ENCODE data around the gene MITF.
"Not testable (repeated sequence)": the region's sequence is repeated elsewhere in the genome, so short reads cannot be mapped to it uniquely, and the experiment has no call there.

MITF gene

DNA sequence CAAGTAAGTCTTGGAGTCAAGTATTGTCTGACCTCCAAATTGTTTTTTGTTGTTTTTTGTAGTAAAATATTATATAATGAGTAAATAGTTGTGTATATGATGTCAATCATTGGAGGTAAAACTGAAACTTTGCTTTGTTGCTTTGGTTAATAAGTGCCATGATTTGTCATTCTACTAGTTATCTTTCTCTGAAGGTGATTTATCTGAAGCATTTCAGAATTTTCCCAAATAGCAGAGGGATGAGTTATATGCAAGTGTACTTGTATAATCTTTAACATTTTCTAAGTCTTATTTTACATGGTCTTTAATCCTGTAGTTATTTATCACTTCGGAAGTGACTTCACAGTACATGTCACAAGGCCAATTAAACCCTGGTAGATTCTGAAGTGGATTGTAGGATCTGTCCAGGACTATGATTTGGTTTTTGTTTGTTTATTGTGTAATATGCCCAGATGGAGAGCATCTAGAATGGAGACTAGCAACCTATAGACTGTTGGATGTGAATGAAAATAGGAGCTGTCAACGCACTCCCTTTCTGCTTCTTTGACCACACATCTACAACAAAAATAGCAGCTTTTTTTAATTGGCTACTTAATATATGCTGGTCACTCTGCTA is 167.2 kb downstream of the MITF start:
- DNase-seq (no peak), ATAC-seq (no peak)
- Mint-ChIP-seq H3K4me3 (no peak overlapping the region), H3K27me3 (no peaks in the 10 kb centered on the region), H3K27ac (no peak overlapping the region), H3K9me3 (peaks cover 4 to 7% of the 10 kb centered on the region in 2 donors), H3K4me1 (no peaks in the 10 kb centered on the region)

DNA sequence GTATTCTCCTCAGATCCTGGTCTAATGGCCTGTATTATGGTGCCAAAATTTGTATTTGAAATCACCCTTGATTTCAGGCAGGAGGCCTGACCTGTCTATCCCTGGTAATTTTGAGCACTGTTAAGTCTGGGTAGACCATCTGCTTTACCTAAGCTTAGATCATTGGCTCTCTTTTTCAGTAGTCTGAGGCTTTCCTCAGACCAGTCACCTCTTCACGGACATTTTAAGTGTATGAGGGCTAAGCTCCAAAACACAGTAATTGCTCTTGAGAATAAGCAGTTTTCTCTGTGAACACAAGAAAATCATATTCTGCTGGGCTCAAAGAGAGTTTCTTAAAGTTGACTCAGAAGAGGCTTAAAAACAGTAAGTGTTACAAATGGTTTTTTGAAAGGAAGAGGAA is 168.3 kb downstream of the MITF start:
- H3K4me3 Mint-ChIP-seq = no peak overlapping the region
- no peak overlapping the region for H3K27ac Mint-ChIP-seq

DNA sequence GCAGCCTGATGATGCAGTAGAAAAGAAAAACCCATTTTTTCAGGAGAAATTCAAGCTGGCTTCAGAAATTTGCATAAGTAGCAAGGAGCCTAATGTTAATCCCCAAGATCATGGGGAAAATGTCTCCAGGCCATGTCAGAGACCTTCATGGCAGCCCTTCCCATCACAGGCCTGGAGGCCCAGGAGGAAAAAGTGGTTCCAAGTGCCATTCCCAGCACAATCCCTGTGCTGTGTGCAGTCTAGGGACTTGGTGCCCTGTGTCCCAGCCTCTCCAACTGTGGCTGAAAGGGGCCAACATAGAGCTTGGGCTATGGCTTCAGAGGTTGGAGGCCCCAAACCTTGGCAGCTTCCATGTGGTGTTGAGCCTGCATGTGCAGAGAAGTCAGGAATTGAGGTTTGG is 170.6 kb downstream of the MITF start:
- not testable (repeated sequence) for DNase-seq, H3K4me1 Mint-ChIP-seq, ATAC-seq, H3K4me3 Mint-ChIP-seq, H3K27me3 Mint-ChIP-seq, H3K27ac Mint-ChIP-seq, H3K9me3 Mint-ChIP-seq

More for the DNA sequence above, 168.3 kb downstream of the MITF start:
- peaks cover 4 to 7% of the 10 kb centered on the region in 2 donors for H3K9me3 Mint-ChIP-seq
- DNase-seq (no peak), ATAC-seq (no peak)
- no peaks in the 10 kb centered on the region for H3K4me1 Mint-ChIP-seq
- no peaks in the 10 kb centered on the region for H3K27me3 Mint-ChIP-seq

DNA sequence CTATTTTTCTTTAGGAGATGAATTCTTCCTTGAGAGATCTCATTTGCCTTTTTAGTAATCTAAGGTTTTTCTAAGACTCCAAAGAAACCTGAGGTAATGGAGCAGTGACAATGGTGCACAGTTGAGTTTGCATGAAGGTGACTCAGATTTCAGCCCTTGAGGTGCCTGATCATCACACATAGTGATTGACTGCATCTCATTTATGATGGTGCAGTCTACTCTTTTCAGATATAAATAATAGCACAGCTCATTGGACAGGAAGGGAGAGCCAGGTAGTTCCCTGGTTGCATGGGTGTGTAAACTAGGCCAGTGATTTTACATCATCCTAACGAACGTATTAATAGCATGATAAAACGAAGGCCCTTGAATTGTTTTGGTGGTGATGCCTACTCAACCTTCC is 174.2 kb downstream of the MITF start:
- H3K27me3 Mint-ChIP-seq = no peaks in the 10 kb centered on the region
- H3K4me3 Mint-ChIP-seq = no peak overlapping the region
- DNase-seq (no peak), ATAC-seq (no peak)
- peaks cover 7 to 9% of the 10 kb centered on the region in 2 donors for H3K9me3 Mint-ChIP-seq
- no peak overlapping the region for H3K27ac Mint-ChIP-seq
- no peaks in the 10 kb centered on the region for H3K4me1 Mint-ChIP-seq

DNA sequence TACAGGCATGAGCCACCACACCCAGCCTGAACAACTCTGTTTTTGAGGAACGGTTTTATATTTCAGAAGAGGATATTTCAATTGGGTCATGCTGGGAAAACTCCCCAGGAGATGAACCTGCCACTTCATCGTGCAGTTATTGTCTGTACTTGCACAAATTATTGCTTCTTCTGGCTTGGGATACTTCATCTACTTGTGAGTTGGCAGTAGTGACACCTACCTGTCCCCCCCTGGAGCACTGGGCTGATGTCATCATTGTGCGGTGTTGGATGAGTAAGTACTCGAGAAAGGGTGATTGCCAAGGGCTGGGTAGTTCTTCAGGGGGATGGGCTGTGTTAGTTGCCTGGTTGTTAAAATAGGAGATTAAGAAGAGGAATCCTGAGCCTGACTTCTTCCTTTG is 175.1 kb downstream of the MITF start:
- no peak for DNase-seq
- Mint-ChIP-seq H3K27me3 (no peaks in the 10 kb centered on the region), H3K4me1 (no peaks in the 10 kb centered on the region), H3K9me3 (peaks cover 2 to 9% of the 10 kb centered on the region in 2 donors), H3K4me3 (no peak overlapping the region), H3K27ac (no peak overlapping the region)
- no peak for ATAC-seq

DNA sequence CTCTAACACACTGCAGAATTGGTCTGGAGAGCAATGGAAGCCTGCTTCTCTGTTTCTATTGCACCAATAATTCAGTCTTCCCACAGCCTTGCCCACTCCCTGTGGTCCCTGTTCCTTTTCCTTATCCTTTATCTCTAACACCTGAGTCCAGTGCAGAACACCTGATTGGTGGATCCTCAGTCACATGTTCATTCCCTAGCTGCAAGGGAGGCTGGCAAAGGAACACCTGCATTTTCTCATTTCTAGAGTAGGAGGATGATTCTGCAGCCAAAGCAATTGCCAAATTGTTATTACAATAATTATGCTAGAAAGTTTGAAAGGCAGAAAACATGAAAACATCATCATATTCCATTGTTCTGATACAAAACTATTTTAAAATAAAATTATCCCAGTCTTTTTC is 176.5 kb downstream of the MITF start:
- Mint-ChIP-seq H3K27me3 (peaks cover 7% of the 10 kb centered on the region), H3K4me3 (no peak overlapping the region), H3K9me3 (peaks cover 0 to 9% of the 10 kb centered on the region in 2 donors), H3K27ac (no peak overlapping the region), H3K4me1 (no peaks in the 10 kb centered on the region)
- DNase-seq = no peak
- ATAC-seq = no peak

DNA sequence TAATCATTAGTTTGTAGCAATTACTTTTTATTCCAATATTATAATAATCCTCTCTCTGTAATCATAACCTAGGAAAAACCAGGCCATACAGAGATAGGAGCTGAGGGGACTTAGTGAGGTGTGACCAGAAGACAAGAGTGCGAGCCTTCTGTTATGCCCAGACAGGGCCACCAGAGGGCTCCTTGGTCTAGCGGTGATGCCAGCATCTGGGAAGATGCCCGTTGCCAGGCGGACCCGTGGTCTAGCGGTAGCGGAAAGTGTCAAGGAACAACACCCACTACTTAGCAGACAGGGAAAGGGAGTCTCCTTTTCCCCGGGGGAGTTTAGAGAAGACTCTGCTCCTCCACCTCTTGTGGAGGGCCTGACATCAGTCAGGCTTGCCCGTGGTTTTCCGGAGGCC is 180.7 kb downstream of the MITF start:
- not testable (repeated sequence) for ATAC-seq, H3K4me1 Mint-ChIP-seq, DNase-seq, H3K4me3 Mint-ChIP-seq, H3K9me3 Mint-ChIP-seq, H3K27ac Mint-ChIP-seq
- H3K27me3 Mint-ChIP-seq = peaks cover 11% of the 10 kb centered on the region

DNA sequence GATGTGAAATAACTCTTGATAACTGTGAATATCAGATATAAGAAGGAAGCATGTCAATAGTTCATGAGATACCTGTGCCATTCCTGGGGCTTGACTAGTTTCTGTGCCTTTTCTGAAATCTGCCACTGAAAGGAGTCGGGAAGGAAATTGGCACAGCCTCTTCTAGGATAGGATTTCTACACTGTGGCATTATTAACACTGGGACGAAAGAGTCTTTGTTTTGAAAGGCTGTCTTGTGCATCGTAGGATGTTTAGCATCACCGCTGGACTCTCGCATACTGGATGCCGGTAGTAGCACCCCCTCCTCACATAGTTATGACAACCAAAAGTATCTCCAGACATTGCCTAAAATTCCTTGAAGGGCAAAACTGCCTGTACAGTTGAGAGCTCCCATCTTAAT is 182.4 kb downstream of the MITF start:
- Mint-ChIP-seq H3K4me3 (no peak overlapping the region), H3K27me3 (peaks cover 11% of the 10 kb centered on the region), H3K4me1 (no peaks in the 10 kb centered on the region), H3K27ac (no peak overlapping the region), H3K9me3 (no peaks in the 10 kb centered on the region)
- DNase-seq (no peak), ATAC-seq (no peak)

DNA sequence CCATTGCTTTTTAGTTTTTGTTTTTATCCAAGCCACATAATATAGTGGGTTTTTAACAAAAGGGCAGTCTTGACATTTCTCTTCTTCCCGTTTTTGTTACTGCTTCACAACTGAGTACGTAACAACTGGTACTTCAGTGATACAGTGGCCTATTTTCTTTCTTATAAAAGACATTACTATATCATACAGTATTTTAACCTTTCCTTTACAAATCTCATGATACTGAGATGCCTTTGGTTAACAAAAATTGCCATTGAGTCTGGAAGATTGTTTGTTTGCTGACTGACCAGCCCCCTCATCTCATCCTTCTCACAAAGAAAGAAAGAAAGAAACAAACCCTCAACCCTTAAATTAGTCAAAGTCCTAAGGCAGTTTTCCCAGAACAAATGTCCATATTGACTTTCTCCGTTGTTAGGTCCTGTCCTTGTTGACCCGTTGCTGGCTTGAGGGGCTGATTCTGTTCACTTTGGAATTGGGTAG is 183.3 kb downstream of the MITF start:
- DNase-seq = no peak
- Mint-ChIP-seq H3K4me1 (no peaks in the 10 kb centered on the region), H3K9me3 (no peaks in the 10 kb centered on the region), H3K27me3 (peaks cover 11% of the 10 kb centered on the region), H3K4me3 (no peak overlapping the region), H3K27ac (no peak overlapping the region)
- no peak for ATAC-seq

DNA sequence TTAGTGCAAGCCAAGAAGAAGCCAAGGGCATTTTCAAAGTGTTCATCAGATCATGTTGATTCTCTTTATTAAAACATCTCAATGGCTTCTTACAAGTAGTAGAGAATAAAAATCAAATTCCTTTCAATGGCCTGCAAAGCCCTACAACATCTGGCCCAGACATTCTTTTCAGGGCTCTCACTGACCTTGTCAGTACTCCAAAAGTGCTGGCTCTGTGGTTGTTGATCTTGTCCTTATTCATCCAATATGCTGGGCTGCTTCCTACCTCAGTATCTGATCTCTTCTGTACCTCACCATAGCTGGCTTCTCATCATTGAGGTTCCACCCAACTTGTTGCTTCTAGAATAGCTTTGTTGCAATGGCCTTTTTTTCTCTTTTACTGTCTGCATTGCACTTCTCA is 186.2 kb downstream of the MITF start:
- H3K27ac Mint-ChIP-seq = no peak overlapping the region
- ATAC-seq = no peak
- H3K9me3 Mint-ChIP-seq = no peaks in the 10 kb centered on the region
- no peak overlapping the region for H3K4me3 Mint-ChIP-seq
- peaks cover 5% of the 10 kb centered on the region for H3K27me3 Mint-ChIP-seq
- no peaks in the 10 kb centered on the region for H3K4me1 Mint-ChIP-seq
- no peak for DNase-seq

DNA sequence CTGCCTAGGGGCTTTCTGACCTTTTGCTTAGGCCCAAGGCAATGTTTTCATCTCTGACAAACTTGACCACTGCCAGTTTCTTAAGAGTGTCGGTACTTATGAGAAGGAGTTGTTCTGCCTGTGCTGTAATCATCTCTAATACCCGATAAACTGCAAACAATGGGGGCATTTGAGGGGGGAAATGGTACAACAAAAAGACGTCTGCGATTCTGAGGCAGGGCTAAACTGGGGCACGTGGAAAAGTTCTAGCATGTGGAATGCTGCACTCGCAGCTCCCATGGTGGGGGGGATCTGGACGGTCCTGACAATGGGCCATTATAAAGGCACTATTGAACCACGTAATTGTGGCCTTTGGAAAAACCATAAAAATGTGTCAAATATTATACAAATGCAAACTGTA is 187.1 kb downstream of the MITF start:
- Mint-ChIP-seq H3K9me3 (no peaks in the 10 kb centered on the region), H3K4me3 (no peak overlapping the region), H3K27ac (no peak overlapping the region), H3K4me1 (no peaks in the 10 kb centered on the region), H3K27me3 (no peaks in the 10 kb centered on the region)
- ATAC-seq = no peak
- DNase-seq = no peak

DNA sequence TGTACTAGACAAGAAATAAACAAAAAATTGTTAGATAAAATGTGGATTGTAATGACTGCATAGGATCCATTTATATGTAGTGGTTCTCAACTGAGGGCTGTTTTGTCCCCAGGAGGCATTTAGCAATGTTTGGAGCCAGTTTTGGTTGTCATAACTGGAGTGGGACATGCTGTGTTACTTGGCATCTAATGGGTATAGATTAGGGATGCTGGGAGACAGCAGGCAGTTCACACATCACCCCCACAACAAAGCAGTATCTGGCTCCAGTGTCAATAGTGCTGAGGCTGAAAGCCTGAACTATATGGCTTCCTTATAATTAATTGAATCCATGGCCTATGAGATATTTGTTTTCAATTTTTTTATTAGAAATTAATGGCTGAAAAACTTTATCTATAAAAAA is 188.3 kb downstream of the MITF start:
- DNase-seq (no peak), ATAC-seq (no peak)
- H3K4me1 Mint-ChIP-seq = no peaks in the 10 kb centered on the region
- H3K27me3 Mint-ChIP-seq = no peaks in the 10 kb centered on the region
- no peak overlapping the region for H3K27ac Mint-ChIP-seq
- no peaks in the 10 kb centered on the region for H3K9me3 Mint-ChIP-seq
- H3K4me3 Mint-ChIP-seq = no peak overlapping the region

DNA sequence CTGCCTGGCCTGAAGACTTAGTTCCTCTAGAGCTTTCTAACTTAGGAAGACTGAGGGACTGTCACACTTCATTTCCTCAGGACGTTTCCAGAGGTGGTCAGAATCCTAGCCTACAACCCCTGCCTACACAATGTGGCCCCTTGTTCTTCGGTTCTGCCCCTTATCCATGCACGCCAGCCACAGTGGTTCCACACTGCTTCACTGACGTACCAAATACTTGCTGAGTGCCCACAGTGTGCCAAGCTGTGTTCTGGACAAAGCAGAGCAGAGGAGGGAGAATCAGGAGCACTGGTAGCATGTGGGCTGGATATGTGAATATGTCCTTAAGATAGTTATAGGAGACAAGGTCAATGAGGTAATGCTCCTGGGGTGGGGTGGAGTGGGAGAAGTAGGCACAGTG is 189.8 kb downstream of the MITF start:
- Mint-ChIP-seq H3K4me3 (no peak overlapping the region), H3K9me3 (no peaks in the 10 kb centered on the region), H3K27me3 (no peaks in the 10 kb centered on the region), H3K4me1 (no peaks in the 10 kb centered on the region), H3K27ac (peak overlapping the region in 1 of 2 donors; percentile 54)
- no peak for DNase-seq
- no peak for ATAC-seq

DNA sequence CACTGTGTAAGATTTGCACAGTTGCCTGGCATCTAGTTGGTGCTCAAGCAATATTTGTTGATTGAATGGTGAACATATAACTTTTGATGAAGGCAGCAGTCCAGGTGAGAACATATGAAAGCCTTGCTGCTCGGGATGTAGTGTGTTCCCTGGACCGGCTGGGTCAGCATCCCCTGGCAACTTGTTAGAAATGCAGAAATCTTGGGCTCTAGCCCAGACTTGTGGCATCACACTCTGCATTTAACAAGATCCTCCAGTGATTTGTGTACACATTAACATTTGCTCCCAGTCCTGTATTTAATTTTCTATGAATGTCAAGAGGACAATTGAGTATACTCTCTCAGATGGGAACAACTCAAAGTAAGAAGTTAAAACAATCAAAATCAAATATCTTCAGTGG is 191.3 kb downstream of the MITF start:
- H3K4me1 Mint-ChIP-seq = no peaks in the 10 kb centered on the region
- H3K4me3 Mint-ChIP-seq = no peak overlapping the region
- H3K9me3 Mint-ChIP-seq = no peaks in the 10 kb centered on the region
- H3K27ac Mint-ChIP-seq = no peak overlapping the region
- H3K27me3 Mint-ChIP-seq = no peaks in the 10 kb centered on the region
- DNase-seq (no peak), ATAC-seq (no peak)

DNA sequence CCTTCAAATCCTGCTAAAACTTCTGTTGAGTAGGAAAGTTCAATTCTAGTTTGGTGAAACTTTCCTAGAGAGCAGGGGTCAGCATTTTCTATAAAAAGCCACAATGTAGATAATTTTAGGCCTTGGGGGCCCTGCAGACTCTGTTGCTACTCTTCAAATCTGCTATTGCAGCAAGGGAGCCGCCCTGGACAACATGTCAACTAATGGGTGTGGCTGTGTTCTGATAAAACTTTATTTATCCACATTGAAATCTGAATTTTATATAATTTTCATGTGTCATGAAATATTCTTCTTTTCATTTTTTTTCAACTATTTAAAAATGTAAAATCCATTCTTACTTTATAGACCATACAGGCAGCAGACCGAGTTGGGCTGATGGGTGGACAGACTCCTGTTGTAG is 192.8 kb downstream of the MITF start:
- H3K4me1 Mint-ChIP-seq = no peaks in the 10 kb centered on the region
- H3K9me3 Mint-ChIP-seq = no peaks in the 10 kb centered on the region
- no peak for ATAC-seq
- H3K27me3 Mint-ChIP-seq = no peaks in the 10 kb centered on the region
- H3K27ac Mint-ChIP-seq = no peak overlapping the region
- DNase-seq = no peak
- no peak overlapping the region for H3K4me3 Mint-ChIP-seq

DNA sequence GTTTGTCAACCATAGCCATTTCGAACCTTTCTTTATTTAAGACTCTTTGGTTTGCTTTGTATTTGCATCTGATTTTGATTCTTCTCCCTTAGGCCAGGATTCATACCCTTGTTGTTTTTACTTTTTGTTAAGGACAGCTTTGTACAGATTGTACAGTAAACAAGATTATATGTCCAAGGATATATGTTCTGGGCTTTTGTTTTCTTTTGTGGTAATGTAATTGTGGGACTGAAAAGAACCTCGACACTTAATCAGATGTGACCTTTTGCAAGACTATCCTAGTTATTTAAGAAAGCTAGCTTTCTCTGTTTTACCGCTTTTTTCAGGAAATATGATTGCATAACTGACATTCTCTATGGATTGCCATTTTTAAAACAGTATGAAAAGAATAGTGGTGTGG is 193.2 kb downstream of the MITF start:
- no peaks in the 10 kb centered on the region for H3K27me3 Mint-ChIP-seq
- DNase-seq (no peak), ATAC-seq (no peak)
- H3K27ac Mint-ChIP-seq = no peak overlapping the region
- no peaks in the 10 kb centered on the region for H3K4me1 Mint-ChIP-seq
- no peaks in the 10 kb centered on the region for H3K9me3 Mint-ChIP-seq
- H3K4me3 Mint-ChIP-seq = no peak overlapping the region

DNA sequence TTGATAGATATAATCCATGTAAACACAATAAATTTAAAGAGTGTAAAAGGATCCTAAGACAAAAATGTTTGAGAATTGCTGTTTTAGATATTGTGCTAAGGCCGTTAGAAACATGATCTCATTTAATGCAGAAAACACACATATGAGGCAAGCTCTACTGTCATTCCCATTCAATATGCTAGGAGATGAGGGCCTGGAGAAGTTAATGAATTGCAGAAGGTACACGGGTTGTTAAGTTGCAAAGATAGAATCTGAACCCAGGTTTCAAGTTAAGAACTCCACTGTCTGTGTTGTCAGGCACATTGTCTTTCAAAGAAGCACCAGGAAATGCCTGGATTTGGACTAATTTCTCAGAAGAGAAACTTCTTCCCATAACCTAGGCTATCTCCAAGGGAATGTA is 195.1 kb downstream of the MITF start:
- Mint-ChIP-seq H3K4me1 (no peaks in the 10 kb centered on the region), H3K27me3 (no peaks in the 10 kb centered on the region), H3K4me3 (no peak overlapping the region), H3K27ac (no peak overlapping the region), H3K9me3 (no peaks in the 10 kb centered on the region)
- ATAC-seq (no peak), DNase-seq (no peak)

All from stimulated activated naive CD8-positive, alpha-beta T cell treated with anti-CD3 and anti-CD28 coated beads, Interleukin-15, amount 100 ng/mL, for 72 hours (primary cell).